Neural cell (in vitro differentiated cells): ENCODE results near the gene SLC8A3.

Experiments used
- EP300 ChIP-seq: fragments of 450-650 bp; conservative IDR thresholded peaks from 2 replicates; pipeline ENCODE4 v1.6.1; 2014; ENCODE audit warnings: antibody characterized with exemption, mild to moderate bottlenecking, moderate library complexity; ENCODE audit not compliant: poor library complexity, severe bottlenecking
- SMC3 ChIP-seq: fragments of 450-650 bp; conservative IDR thresholded peaks from 2 replicates; pipeline ENCODE4 v1.6.1; 2014; ENCODE audit warnings: antibody characterized with exemption, mild to moderate bottlenecking, moderate library complexity; ENCODE audit not compliant: poor library complexity

- no peak for TF ChIP-seq SMC3
- TF ChIP-seq EP300: no peak
Observed at GRCh38 chr14:70168406-70168805, 20.3 kb downstream of the SLC8A3 start.
